Fibroblast of lung (primary cell): ENCODE results near the gene ULK2. TPM values are rescaled to one million over a fixed set of nuclear protein-coding genes. Genes with fewer than 3 reads are reported as not detected.

Source experiments
- DNase-seq, 2 donors: peaks; one replicate each; pipeline versions ENCODE4 v3.0.0 to v3.0.0-alpha.2; 2010; ENCODE audit warnings: low read depth in 2 of 2
- H2AFZ ChIP-seq: 2 replicates; pipeline ENCODE4 v1.5.1; 2012; ENCODE audit warnings: low read length, control low read depth, inconsistent platforms
- H3K27ac ChIP-seq: 2 replicates; pipeline ENCODE4 v1.5.1; 2011; ENCODE audit warnings: low read length, control low read depth; ENCODE audit not compliant: insufficient read depth
- H3K27me3 ChIP-seq: 2 replicates; pipeline ENCODE4 v1.5.1; 2011; ENCODE audit warnings: mild to moderate bottlenecking, low read length; ENCODE audit not compliant: control insufficient read depth, insufficient read depth
- H3K36me3 ChIP-seq: 2 replicates; pipeline ENCODE4 v1.5.1; 2011; ENCODE audit warnings: low read length; ENCODE audit not compliant: control insufficient read depth, insufficient read depth
- H3K4me1 ChIP-seq: 2 replicates; pipeline ENCODE4 v1.5.1; 2011; ENCODE audit warnings: low read length; ENCODE audit not compliant: control insufficient read depth, insufficient read depth; ENCODE audit errors: extremely low read depth
- H3K4me2 ChIP-seq: 2 replicates; pipeline ENCODE4 v1.5.1; 2011; ENCODE audit warnings: low read length, control low read depth; ENCODE audit not compliant: insufficient read depth; ENCODE audit errors: extremely low read depth
- H3K4me3 ChIP-seq, 4 experiments: fragments of 200-600 bp in 1 of 4; sonication (generic) in 1 of 4; replicated peaks in 1 of 4; 2 replicates each; pipeline ENCODE4 v1.5.1; 2011 to 2016; ENCODE audit warnings: low read length in 4 of 4, low read depth in 3 of 4, mild to moderate bottlenecking in 3 of 4, control low read depth in 2 of 4, inconsistent platforms in 1 of 4, mixed read lengths in 1 of 4; ENCODE audit not compliant: insufficient read depth in 1 of 4; ENCODE audit errors: control extremely low read depth in 1 of 4
- H3K79me2 ChIP-seq: 2 replicates; pipeline ENCODE4 v1.5.1; 2012; ENCODE audit warnings: mild to moderate bottlenecking, low read length, inconsistent platforms; ENCODE audit not compliant: control insufficient read depth, insufficient read depth
- H3K9ac ChIP-seq: 2 replicates; pipeline ENCODE4 v1.5.1; 2011; ENCODE audit warnings: mild to moderate bottlenecking, low read length, control low read depth; ENCODE audit not compliant: insufficient read depth
- H3K9me3 ChIP-seq: 2 replicates; pipeline ENCODE4 v1.5.1; 2012; ENCODE audit warnings: low read depth, low read length; ENCODE audit not compliant: control insufficient read depth, insufficient read depth
- H4K20me1 ChIP-seq: 2 replicates; pipeline ENCODE4 v1.5.1; 2011; ENCODE audit warnings: low read length; ENCODE audit not compliant: control insufficient read depth, insufficient read depth; ENCODE audit errors: extremely low read depth
- CTCF ChIP-seq, 2 donors: IDR thresholded peaks in 1 of 2; conservative IDR thresholded peaks in 1 of 2; 1 replicate in 1 of 2; 2 replicates in 1 of 2; pipeline ENCODE4 v1.5.1; 2011 to 2012; ENCODE audit warnings: low read length in 2 of 2, control low read depth in 1 of 2, inconsistent platforms in 1 of 2, low read depth in 1 of 2, mild to moderate bottlenecking in 1 of 2
- EZH2 ChIP-seq: IDR thresholded peaks from 2 replicates; pipeline ENCODE4 v1.5.1; 2012; ENCODE audit warnings: low read length, control low read depth, mild to moderate bottlenecking; ENCODE audit errors: missing control alignments
- polyA plus RNA-seq, 2 donors: library from polyadenylated mRNA; depleted of rRNA in 1 of 2; stranded (reverse) in 1 of 2; unstranded in 1 of 2; fragments of >200 nt; gene quantifications; 2 replicates each; pipeline ENCODE4 v1.2.1, GENCODE V29; 2011 to 2012; ENCODE audit warnings: missing spikeins in 1 of 2
- total RNA-seq: library from RNA; depleted of rRNA; stranded (reverse); fragments of >200 nt; gene quantifications from 2 replicates; pipeline ENCODE4 v1.2.1, GENCODE V29; 2014

Gene ULK2
- total and polyA plus RNA-seq, 2 donors (not counting 1 experiment from before 2014, with no cell fraction given), result 20.0 to 46.1 TPM

- H3K36me3 ChIP-seq, result no peaks in the 10 kb centered on the region
- no peaks in the 10 kb centered on the region for H3K9me3 ChIP-seq
- no peak for DNase-seq
- no peaks in the 10 kb centered on the region for H3K4me1 ChIP-seq
- H4K20me1 ChIP-seq, result no peaks in the 10 kb centered on the region
- H3K4me2 ChIP-seq, result no peak overlapping the region
- H2AFZ ChIP-seq, result no peak overlapping the region
- H3K79me2 ChIP-seq, result no peaks in the 10 kb centered on the region
- no peak overlapping the region for H3K4me3 ChIP-seq
- H3K9ac ChIP-seq, result no peak overlapping the region
- peaks cover 4% of the 10 kb centered on the region for H3K27me3 ChIP-seq
- H3K27ac ChIP-seq, result no peak overlapping the region
- TF ChIP-seq EZH2 (no peak), CTCF (conservative IDR thresholded peaks at IDR 0.05 in 1 of 2, IDR thresholded peaks at IDR 0.05 in 1 of 2; ENCODE audit: low read depth in 1 of 2, low read length in 2 of 2) (no peak)
These were observed 115.3 kb downstream of the ULK2 start for GRCh38 chr17:19752216-19753050.

- Histone ChIP-seq H3K27ac (no peak overlapping the region), H3K4me2 (no peak overlapping the region), H3K4me3 (no peak overlapping the region), H4K20me1 (no peaks in the 10 kb centered on the region), H3K36me3 (no peaks in the 10 kb centered on the region), H3K27me3 (peaks cover 4% of the 10 kb centered on the region), H3K9me3 (no peaks in the 10 kb centered on the region), H3K79me2 (no peaks in the 10 kb centered on the region), H2AFZ (no peak overlapping the region), H3K4me1 (no peaks in the 10 kb centered on the region), H3K9ac (no peak overlapping the region)
- TF ChIP-seq EZH2, result no peak
- no peak for TF ChIP-seq CTCF (conservative IDR thresholded peaks at IDR 0.05 in 1 of 2, IDR thresholded peaks at IDR 0.05 in 1 of 2; ENCODE audit: low read depth in 1 of 2, low read length in 2 of 2)
- DNase-seq, result no peak
These were observed 116.9 kb downstream of the ULK2 start for GRCh38 chr17:19750835-19751234.

- H3K27me3 ChIP-seq, result peaks cover 4% of the 10 kb centered on the region
- H3K4me2 ChIP-seq, result no peak overlapping the region
- TF ChIP-seq CTCF (conservative IDR thresholded peaks at IDR 0.05 in 1 of 2, IDR thresholded peaks at IDR 0.05 in 1 of 2; ENCODE audit: low read depth in 1 of 2, low read length in 2 of 2) (no peak), EZH2 (no peak)
- H3K27ac ChIP-seq, result no peak overlapping the region
- no peaks in the 10 kb centered on the region for H3K4me1 ChIP-seq
- no peak overlapping the region for H2AFZ ChIP-seq
- H3K36me3 ChIP-seq, result no peaks in the 10 kb centered on the region
- no peak for DNase-seq
- no peak overlapping the region for H3K9ac ChIP-seq
- H4K20me1 ChIP-seq, result no peaks in the 10 kb centered on the region
- H3K9me3 ChIP-seq, result no peaks in the 10 kb centered on the region
- no peaks in the 10 kb centered on the region for H3K79me2 ChIP-seq
- H3K4me3 ChIP-seq, result no peak overlapping the region
These were observed 117.6 kb downstream of the ULK2 start for GRCh38 chr17:19750020-19750572.
